ENCODE measurements around the gene CPNE7.
"Not testable (repeated sequence)": the region's sequence is repeated elsewhere in the genome, so short reads cannot be mapped to it uniquely, and the experiment has no call there.

Gene CPNE7

DNA sequence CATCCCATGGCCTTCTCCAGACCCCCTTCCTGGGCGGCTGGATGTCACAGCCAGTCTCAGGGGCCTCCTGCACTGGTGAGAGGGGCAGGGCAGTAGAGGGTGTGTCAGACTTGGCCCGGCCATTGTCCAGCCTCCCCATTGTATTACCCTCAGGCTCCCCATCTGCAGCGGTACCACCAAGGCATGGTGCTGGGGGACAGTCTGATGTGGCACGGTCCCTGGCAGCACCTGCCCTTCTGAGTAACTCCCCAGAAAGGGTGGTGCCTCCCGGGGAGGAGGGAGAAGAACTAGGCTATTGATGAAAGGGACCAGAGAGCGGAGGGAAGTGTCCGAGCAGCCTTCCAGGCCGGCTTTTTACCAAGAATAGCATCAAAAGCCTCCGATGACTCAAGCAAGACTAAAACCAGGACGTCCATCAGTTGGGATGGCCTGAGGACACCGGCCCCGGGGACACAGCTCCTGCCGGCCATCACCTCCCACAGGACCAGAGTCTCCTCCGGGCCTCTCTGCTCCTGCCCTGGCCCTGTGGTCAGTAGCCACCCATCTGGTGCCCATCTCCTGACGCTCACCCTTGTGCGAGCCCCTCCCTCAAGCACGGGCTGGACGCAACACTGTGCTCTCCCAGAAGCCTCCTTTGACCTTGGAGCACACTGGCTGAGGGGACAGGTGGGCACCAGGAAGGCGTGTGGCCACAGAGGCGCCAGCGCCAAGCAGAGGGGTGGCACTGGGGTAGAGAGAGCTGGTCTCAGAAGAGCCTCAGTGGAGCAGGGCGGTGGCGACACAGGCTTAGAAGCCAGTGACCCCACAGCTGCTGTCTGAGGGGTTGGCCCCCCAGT is 5.8 kb upstream of the CPNE7 start:
- no peak for DNase-seq

DNA sequence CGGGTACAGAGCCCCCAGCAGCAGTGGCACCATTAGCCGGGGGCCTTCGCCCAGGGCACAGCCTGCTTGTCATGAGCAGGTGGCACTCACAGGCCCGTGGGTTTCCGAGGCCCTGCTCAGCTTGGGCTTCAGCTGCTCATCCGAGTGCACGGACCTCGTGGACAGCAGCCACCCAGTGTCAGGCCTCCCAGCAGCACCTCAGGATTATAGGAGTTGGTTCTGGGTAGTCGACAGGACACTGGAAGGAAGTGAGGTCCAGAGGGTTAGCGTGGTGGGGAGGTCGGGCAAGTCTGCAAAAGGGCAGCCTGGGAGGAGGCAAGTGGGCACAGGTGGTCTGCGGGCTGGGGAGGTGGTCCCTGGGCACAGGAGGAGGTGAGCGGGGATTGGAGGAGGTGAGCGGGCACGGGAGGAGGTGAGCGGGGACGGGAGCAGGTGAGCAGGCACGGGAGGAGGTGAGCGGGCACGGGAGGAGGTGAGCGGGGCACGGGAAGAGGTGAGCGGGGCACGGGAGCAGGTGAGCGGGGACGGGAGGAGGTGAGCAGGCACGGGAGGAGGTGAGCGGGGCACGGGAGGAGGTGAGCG is 5.1 kb upstream of the CPNE7 start:
- DNase-seq = no peak

DNA sequence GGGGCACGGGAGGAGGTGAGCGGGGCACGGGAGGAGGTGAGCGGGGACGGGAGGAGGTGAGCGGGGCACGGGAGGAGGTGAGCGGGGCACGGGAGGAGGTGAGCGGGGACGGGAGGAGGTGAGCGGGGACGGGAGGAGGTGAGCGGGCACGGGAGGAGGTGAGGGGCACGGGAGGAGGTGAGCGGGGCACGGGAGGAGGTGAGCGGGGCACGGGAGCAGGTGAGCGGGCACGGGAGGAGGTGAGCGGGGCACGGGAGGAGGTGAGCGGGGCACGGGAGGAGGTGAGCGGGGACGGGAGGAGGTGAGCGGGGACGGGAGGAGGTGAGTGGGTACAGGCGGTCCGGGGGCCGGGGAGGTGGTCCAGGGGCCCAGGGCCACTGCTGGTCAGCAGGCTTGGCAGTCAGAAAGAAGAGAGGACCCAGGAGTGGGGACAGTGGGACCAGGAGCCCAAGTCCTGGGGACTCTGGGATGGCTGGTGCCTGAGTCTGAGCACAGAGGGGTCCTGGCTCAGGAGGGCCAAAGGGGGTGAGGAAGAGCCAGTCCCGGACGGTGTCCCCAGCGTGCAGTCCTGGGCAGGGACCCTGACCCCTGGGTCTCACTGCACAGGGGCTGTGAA is 4.5 kb upstream of the CPNE7 start:
- DNase-seq = not testable (repeated sequence)

DNA sequence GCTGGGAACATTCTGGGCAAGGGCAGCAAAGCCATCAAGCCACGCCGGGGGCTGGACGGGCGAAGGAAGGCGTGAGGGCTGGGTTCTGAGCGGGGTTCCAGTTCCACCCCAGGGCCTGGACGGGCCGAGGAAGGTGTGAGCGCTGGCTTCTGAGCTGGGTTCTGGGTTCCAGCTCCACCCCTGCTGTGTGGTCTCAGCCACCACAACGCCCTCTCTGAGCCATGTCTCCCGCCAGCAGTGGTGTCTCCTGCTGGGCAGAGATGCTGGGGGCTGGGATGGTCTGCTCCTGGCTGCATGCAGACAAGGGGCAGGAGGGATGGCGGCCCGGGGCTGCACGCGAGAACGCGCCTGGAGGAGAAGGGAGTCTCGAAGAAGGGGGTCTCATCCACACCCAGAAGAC is 3.9 kb upstream of the CPNE7 start:
- no peak for DNase-seq

DNA sequence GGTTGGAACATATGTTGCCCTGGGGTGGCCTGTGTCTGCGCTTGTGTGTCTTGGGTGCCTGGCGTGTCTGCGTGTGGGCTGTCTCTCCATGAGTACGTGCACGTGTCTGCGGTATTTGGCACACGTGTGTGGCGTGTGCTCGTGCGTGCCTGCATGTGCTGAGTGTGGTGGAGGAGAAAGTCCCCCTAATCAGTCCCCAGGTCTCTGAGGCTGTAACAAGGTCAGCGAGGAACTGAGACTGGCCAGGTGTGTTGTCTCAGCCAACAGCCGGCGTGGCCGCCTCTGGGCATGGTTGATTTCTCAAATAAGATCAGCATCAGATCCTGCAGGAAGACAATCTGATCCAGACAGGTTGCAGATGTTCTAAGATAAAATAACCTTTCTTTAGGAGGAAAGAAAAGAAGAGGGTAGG is 3.5 kb upstream of the CPNE7 start:
- no peak for DNase-seq

DNA sequence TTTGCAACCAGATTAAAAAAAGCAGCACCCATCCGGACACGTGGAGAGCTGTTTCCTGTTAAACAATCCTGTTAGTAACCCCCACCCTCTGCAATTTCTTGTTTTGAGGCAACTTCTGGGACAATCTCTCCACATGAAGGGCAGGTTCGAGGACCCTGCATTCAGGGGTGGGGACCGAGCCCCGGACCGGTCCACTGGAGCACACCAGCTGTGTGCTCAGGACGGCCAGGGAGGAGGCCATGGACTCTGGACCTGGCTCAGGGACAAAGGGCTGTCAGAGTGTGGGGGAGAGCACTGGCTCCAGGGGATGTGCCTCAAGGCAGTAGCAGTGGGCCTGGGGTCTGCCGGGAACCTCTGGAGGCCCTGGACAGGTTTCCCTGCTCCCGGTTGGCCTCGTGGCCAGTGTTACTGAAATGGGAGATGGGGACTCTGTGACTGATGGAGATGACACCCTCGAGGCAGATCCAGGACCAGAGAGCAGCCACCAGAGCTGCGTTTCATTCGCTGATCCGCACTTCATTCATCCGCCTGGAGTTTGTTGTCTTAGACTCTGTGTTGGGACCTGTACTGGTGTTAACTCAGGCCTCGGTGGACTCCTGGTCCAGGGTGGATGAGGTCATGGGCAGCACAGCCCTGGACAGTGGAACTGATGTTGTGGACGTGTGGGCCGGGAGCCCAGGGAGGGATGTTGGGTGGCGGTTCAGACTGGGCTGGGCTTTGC is 2.9 kb upstream of the CPNE7 start:
- no peak for DNase-seq

DNA sequence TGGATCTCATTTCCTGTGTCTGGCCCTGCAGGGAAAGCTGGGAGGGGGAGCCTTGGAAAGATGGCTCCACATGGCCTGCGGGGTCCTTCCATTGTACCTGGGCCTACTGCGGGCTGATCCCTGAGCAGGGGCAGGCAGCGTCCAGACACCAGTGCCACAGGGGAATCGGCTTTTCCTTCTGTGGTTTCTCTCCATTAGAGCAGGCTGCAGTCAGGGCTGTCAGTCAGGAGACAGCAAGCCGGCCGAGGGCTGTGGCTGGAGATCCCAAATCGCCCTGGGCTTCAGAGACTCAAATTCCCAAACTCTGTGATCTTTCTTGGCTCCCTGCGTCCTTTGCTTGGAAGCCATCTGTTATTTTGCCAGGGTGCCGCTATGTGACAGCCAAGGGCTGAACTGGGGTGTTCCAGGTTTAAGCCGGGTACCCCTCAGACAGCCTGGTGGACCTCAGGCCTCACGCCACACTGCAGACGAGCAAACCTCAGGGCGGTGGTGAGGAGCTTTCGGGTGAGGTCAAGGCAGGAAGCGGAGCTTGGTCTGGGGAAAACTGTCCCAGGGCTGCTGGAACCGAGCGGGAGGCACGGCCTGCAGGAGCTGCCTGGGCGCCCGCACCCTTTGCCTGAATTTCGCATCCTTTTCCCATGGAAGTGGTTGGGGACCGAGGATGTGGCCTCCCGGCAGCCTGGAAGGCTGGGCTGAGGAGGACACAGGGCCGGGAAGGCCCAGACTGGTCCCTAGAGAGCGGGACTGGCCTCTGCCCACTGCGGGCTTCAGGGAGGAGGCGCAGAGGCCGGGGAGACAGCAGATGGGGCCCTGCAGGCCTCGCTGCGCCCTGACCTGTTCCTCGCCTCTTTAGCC is 1.5 kb upstream of the CPNE7 start:
- DNase-seq = no peak

DNA sequence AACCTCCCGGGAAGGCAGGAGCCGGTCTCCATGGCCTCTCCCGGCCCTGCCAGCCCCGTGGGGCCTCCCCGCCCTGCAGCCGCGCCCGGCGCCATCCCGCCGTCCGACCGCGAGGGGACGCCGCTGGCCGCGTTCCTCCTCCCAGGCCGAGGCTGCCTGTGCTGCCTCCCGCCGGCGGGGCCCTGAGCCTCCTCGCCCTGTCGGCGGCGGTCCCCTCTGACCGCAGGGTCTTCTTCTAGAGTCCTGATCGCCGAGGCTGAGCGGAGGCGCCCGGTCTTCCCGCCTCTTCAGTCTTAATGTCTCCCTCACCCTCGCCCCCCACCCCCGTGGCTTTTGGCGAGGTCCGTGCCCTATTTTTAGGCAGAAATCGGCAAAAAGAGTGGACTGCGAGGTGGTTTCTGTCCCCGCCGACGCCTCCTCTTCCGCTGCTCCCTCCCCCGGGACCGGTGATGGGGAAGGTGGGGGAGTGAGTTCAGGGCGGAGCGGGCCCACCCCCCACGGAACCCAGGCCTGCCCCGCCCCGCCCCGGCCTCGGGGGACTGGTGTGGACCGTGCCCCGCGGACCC is 794 bp upstream of the CPNE7 start:
- peak; percentile 57 for DNase-seq

DNA sequence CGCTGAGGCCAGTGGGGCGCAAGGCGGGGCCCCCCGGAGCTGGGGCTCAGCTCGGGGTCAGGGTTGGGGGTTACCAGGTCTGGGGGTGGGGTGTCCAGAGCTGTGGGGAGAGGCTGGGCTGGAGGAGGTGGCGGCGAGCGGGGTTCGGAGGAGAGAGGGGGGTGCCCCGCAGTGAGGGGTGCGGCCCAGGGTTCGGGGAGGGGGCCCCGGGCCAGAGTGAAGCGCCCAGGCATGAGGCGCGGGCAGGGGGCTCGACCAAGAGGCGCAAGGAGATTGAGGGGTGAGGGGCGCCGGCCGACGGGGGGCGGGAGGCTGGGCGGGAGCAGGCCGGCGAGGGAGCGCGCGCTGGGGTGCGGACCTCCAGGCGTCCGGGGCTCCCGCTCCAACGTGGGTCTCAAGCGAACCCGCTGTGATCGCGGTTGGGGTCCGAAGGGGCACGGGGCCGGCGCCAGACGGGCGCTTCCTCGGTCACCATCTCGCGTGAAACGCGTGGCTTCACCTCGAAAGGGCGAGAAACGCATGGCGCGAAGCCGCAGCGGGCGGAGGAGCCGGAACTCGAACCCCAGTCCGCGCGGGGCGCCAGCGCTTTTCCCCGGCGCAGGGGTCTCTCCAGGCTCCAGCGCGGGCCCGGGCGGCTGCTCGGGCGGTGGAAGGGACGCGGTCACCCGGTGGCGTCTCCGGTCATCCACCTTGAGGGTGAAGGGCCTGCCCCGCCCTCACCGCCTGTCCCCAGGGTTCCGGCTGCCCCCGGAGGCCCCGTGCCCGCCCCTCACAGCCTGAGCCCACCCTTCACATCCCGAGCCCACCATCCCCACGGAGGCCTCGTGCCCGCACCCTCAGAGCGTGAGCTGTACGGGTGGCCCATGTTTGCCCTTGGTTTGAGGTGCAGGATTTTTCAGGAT is 846 bp downstream of the CPNE7 start:
- no peak for DNase-seq

DNA sequence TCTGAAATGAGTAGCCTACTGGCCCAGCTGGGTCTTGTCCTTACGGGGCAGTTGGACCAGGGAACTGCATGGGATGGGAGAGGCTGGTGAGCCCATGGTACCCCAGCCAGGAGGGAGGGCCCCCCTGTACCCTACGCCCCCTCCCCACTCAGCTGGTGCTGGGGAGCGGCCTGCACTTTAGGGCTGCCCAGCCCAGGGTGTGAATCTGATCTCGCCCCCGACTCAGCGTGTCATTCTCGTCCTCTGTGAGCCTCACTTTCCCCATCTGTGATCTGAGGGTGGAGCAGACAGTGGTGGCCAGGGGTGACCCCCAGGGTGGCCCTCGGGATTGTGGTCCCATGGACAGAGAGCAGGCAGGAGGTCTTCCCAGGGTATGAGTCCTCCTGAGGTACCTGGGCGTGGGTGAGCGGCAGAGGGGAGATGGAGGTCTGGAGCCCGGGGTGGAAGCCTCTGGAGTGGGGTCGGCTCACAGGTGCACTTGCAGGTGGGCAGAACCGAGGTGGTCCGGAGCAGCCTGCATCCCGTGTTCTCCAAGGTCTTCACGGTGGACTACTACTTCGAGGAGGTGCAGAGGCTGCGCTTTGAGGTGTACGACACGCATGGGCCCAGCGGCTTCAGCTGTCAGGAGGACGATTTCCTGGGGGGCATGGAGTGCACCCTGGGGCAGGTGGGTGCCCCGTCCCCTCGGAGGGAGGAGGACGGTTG is 1.6 kb downstream of the CPNE7 start:
- DNase-seq = no peak

DNA sequence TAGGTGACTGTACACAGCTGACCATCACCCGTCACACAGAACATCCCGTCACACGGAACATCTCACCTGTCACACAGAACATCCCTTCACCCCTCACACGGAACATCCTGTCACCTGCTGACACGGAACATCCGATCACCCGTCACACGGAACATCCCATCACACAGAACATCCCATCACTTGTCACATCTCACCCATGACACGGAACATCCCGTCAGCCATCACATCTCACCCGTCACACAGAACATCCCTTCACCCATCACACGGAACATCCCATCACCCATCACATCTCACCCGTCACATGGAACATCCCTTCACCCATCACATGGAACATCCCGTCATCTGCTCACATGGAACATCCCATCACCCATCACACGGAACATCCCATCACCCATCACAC is 3.8 kb downstream of the CPNE7 start:
- no peak for DNase-seq

DNA sequence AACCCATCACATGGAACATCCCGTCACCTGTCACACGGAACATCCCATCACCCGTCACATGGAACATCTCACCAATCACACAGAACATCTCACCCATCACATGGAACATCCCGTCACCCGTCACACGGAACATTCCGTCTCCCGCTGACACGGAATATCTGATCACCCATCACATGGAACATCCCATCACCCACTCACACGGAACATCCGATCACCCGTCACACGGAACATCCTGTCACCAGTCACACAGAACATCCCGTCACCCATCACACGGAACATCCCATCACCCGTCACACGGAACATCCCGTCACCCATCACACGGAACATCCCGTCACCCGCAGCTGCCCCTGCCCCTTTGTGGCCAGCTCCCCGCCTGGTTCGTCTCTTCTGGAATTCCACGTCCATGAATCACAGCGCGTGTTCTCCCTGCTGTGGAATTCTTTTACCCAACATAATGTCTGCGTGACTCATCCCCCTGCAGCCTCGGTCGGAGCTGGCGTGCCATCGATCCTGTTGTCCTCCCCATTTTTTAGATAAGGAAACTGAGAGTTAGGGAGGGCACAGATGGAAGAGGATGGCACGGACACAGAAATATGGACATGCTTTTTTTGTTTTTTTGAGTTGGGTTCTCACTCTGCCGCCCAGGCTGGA is 5.6 kb downstream of the CPNE7 start:
- DNase-seq = no peak

DNA sequence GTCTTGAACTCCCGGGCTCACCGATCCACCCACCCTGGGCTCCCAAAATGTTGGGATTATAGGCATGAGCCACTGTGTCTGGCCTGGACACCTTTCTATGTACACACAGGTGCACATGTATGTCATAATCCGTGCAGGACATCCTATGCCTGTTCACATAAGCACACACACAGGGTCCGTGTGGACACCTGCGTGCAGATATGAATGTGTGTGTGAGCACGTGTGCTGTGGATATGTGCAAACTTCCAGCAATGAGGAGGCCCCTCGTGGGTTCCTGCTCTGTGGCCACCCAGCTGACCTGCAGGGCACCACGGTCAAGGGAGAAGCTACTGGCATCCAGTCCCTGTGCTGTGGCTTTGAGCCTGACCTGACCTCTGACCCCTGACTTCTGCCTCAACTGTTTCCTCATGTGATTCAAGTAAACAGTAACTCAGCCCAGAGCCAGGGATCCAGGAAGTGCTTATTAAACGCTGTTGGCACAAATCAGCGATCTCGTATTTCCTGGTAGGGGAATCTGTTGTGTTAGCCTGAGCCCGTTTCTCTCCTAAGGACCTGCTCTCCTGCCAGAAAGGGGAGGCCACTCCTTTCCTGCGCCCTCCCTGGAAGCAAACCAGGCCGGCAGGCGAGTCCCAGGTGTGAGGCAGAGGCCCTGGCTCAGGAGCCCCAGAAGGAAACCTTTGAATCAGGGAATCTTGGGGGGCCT is 6.5 kb downstream of the CPNE7 start:
- no peak for DNase-seq

DNA sequence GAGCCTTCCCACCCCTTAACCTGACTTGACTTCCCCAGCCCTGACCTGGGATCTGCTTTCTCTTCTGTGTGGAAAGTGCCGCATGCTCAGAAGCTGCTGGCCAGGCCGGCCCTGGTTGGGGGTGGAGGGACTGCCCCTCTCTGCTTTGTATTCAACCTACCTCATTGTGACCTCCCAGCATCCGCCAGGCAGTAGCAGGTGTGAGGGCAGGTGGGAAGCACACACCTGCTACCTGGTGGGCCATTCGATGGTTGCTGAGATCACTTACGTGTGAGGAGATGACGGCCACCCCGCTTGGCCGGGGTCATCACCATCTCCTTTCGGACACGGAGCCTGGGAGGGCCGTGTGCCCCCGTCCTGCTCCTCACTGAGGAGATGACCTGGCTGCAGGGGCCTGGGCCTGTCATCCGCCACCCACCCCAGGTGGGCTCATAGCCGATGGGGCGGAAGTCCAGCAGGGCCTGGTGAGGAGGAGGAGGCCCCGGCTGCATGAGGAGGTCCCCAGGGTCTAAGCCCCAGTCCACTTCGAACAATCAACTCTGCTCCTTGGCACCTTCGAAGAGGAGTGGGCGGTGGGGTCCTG is 7.1 kb downstream of the CPNE7 start:
- DNase-seq = no peak

DNA sequence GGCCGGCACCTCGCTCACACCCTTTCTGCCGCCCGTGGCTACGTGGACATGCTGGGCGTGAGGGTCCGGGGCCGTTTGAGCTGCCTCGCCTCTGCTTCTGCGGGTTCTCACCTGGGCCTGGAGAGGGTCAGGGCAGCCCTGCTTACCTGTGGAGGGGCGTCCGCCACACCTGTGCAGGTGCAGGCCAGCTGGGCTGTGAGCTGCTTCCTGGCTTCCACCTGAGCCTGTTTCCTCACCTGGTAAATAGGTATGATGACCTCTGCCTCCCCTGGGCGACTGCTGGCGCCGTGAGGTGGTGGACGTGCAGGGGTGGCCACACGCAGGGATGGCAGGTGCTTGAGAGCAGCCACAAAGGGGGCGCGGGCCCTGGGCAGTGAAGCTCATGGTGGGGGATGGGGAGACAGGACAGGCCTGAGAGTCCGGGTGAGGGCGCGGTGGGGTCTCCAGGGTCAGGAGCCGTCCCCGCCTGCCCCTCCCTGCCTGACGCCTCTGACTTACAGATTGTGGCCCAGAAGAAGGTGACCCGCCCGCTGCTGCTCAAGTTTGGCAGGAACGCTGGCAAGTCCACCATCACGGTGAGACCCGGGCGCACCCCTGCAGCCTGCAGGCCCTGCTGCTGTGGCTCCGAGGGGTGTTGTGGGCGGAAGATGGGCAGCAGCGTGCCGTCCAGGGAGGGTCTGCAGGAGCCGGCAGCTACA is 7.8 kb downstream of the CPNE7 start:
- DNase-seq = no peak

DNA sequence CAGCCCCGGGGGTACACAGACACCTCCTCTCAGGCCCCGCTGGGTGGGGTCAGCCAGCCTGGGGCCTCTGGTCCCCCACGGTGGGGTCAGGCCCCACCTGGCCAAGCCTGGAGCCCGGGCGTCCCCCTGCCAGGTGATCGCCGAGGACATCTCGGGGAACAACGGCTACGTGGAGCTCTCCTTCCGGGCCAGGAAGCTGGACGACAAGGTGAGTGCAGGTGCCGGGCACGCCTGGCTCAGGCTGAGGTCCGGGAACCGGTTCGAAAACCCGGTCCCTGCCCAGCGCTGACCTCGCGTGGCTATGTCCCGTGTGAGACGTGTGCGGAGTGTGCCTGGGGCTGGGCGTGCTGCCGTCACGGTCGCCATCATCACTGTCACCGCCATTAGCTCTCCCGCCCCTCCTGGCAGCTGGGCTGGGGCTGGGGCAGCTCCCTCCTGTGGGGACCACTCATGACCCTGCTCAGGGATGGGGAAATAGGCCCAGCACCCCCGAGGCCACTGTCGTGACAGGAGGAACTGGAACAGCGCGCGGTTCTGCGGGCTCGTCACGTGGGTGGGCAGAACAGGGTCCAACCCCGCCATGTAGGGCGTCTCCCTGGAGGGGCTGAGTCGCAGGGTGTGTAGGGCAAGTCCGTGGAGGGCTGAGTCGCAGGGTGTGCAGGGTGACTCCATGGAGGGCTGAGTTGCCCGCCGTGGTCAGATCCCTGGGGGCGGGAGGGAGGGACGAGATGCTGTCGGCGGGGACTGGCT is 8.5 kb downstream of the CPNE7 start:
- DNase-seq = no peak

DNA sequence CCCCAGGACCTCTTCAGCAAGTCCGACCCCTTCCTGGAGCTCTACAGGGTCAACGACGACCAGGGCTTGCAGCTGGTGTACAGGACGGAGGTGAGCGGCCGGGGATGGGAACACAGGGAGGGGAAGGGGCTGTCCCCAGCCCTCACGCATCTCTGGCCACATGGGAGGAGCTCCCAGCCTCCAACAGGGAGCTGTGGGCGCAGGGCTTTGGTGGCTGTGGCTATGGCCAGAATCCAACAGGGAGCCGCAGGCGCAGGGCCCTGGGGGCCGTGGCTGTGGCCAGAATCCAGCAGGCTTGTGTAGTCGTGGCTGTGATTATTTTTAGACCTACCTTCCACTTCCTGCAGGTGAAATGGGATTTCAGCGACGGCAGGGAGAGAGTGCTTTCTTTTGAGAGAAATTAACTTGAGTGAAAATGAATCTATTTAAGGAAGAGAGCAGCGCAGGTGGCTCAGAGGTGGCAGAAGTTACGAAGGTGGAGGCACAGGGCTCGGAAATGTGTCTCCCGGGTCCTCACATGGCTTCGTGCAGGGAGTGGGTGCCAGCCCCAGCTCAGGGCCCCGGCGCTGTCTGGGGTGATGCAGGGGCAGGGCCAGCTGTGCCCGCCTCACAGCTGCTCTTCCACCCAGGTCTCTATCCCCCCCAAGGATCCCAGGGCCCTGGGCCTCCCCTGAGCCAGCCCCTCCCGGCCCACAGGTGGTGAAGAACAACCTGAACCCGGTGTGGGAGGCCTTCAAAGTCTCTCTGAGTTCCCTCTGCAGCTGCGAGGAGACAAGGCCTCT is 9.4 kb downstream of the CPNE7 start:
- no peak for DNase-seq

Measured in activated naive CD4-positive, alpha-beta T cell treated with anti-CD3 and anti-CD28 coated beads, Interleukin-2, amount 50 U/mL, for 16 hours (primary cell).